ENCODE results near the gene KLHL35. TPM values are rescaled to one million over a fixed set of nuclear protein-coding genes. Genes with fewer than 3 reads are reported as not detected.

The KLHL35 gene
- total and polyA plus RNA-seq, 2 experiments from 2014 or later = 0.63 to 1.7 TPM

GRCh38 chr11:75450236-75450635 is 17.2 kb upstream of the KLHL35 start:
- H3K9me3 ChIP-seq (ENCODE audit: low read depth) = no peaks in the 10 kb centered on the region
- no peaks in the 10 kb centered on the region for H3K27me3 ChIP-seq
- H3K36me3 ChIP-seq (replicated peaks; ENCODE audit: insufficient read depth, low read depth) = no peaks in the 10 kb centered on the region
- no peak for DNase-seq (ENCODE audit: low spot score)
- TF ChIP-seq CTCF (IDR thresholded peaks at IDR 0.05; ENCODE audit: poor library complexity) (no peak), EZH2phosphoT487 (IDR thresholded peaks at IDR 0.05; ENCODE audit: low read depth, severe bottlenecking, unreplicated experiment) (no peak), EZH2 (IDR thresholded peaks at IDR 0.05; ENCODE audit: borderline replicate concordance) (no peak)
- H3K27ac ChIP-seq = no peak overlapping the region
- no peak overlapping the region for H3K4me2 ChIP-seq
- no peak overlapping the region for H3K4me3 ChIP-seq
- no peaks in the 10 kb centered on the region for H3K79me2 ChIP-seq
- WGBS (ENCODE audit: low lambda C conversion rate, missing lambda C conversion rate) = 80% methylated on average over 7 of the region's 7 CpGs
- H3K4me1 ChIP-seq (ENCODE audit: insufficient read depth) = no peaks in the 10 kb centered on the region
- H2AFZ ChIP-seq = no peak overlapping the region
- no peaks in the 10 kb centered on the region for H3K9me2 ChIP-seq (replicated peaks; ENCODE audit: insufficient read depth)
- no peaks in the 10 kb centered on the region for H4K20me1 ChIP-seq (ENCODE audit: insufficient read depth, poor library complexity, severe bottlenecking)

GRCh38 chr11:75449776-75450175 is 16.8 kb upstream of the KLHL35 start:
- no peaks in the 10 kb centered on the region for H3K36me3 ChIP-seq (replicated peaks; ENCODE audit: insufficient read depth, low read depth)

GRCh38 chr11:75449271-75449670 is 16.3 kb upstream of the KLHL35 start:
- no peak overlapping the region for H3K4me3 ChIP-seq
- WGBS (ENCODE audit: low lambda C conversion rate, missing lambda C conversion rate) = 98% methylated on average over 5 of the region's 10 CpGs

More at GRCh38 chr11:75449776-75450175, 16.8 kb upstream of the KLHL35 start:
- no peaks in the 10 kb centered on the region for H4K20me1 ChIP-seq (ENCODE audit: insufficient read depth, poor library complexity, severe bottlenecking)
- no peak overlapping the region for H3K27ac ChIP-seq
- no peak overlapping the region for H2AFZ ChIP-seq
- TF ChIP-seq EZH2 (IDR thresholded peaks at IDR 0.05; ENCODE audit: borderline replicate concordance) = no peak
- no peak for TF ChIP-seq EZH2phosphoT487 (IDR thresholded peaks at IDR 0.05; ENCODE audit: low read depth, severe bottlenecking, unreplicated experiment)
- TF ChIP-seq CTCF (IDR thresholded peaks at IDR 0.05; ENCODE audit: poor library complexity) = no peak
- H3K4me1 ChIP-seq (ENCODE audit: insufficient read depth) = no peaks in the 10 kb centered on the region
- WGBS (ENCODE audit: low lambda C conversion rate, missing lambda C conversion rate) = 90% methylated on average over 10 of the region's 11 CpGs
- no peak overlapping the region for H3K4me3 ChIP-seq
- no peaks in the 10 kb centered on the region for H3K9me2 ChIP-seq (replicated peaks; ENCODE audit: insufficient read depth)
- H3K4me2 ChIP-seq = no peak overlapping the region
- no peaks in the 10 kb centered on the region for H3K9me3 ChIP-seq (ENCODE audit: low read depth)
- DNase-seq (ENCODE audit: low spot score) = no peak
- no peaks in the 10 kb centered on the region for H3K27me3 ChIP-seq
- no peaks in the 10 kb centered on the region for H3K79me2 ChIP-seq

More at GRCh38 chr11:75449271-75449670, 16.3 kb upstream of the KLHL35 start:
- H3K27ac ChIP-seq = no peak overlapping the region
- TF ChIP-seq EZH2phosphoT487 (IDR thresholded peaks at IDR 0.05; ENCODE audit: low read depth, severe bottlenecking, unreplicated experiment) (no peak), CTCF (IDR thresholded peaks at IDR 0.05; ENCODE audit: poor library complexity) (no peak), EZH2 (IDR thresholded peaks at IDR 0.05; ENCODE audit: borderline replicate concordance) (no peak)
- H3K4me1 ChIP-seq (ENCODE audit: insufficient read depth) = no peaks in the 10 kb centered on the region
- DNase-seq (ENCODE audit: low spot score) = no peak
- H4K20me1 ChIP-seq (ENCODE audit: insufficient read depth, poor library complexity, severe bottlenecking) = no peaks in the 10 kb centered on the region
- no peak overlapping the region for H3K4me2 ChIP-seq
- no peak overlapping the region for H2AFZ ChIP-seq
- no peaks in the 10 kb centered on the region for H3K9me2 ChIP-seq (replicated peaks; ENCODE audit: insufficient read depth)
- no peaks in the 10 kb centered on the region for H3K79me2 ChIP-seq
- H3K36me3 ChIP-seq (replicated peaks; ENCODE audit: insufficient read depth, low read depth) = no peaks in the 10 kb centered on the region
- no peaks in the 10 kb centered on the region for H3K9me3 ChIP-seq (ENCODE audit: low read depth)
- H3K27me3 ChIP-seq = no peaks in the 10 kb centered on the region
